Body of pancreas (tissue), 4 donors: Measurements from ENCODE around the gene C1QTNF3.

ENCODE experiments used
- CTCF ChIP-seq, 7 experiments: fragments of 450-650 bp in 4 of 7; fragments of 200-600 bp in 3 of 7; sonication (generic) in 3 of 7; IDR thresholded peaks; one replicate each; pipeline ENCODE4 v1.5.1; 2016 to 2019; ENCODE audit warnings: antibody characterized with exemption in 7 of 7
- POLR2A ChIP-seq, 3 donors: fragments of 450-650 bp; IDR thresholded peaks; one replicate each; pipeline ENCODE4 v1.6.1; 2016; ENCODE audit warnings: antibody characterized with exemption in 3 of 3, mild to moderate bottlenecking in 2 of 3

GRCh38 chr5:34015120-34015822 lies 27.7 kb downstream of the C1QTNF3 start:
- TF ChIP-seq CTCF (IDR thresholded peaks at IDR 0.05): no peak
- no peak for TF ChIP-seq POLR2A (IDR thresholded peaks at IDR 0.05)
